GM19455 (cell line): Measurements from ENCODE around the gene DHRS7B.

ENCODE experiments used
- ATAC-seq: cut with Tn5 transposase; IDR thresholded peaks from one replicate; pipeline ENCODE4 v1.9.1; 2021; ENCODE audit not compliant: unreplicated experiment

The DHRS7B gene

GRCh38 chr17:21233581-21234347, 107.0 kb downstream of the DHRS7B start:
- no peak for ATAC-seq

- no peak for ATAC-seq
Observed at GRCh38 chr17:21235921-21236320, 109.2 kb downstream of the DHRS7B start.

- no peak for ATAC-seq
Observed at GRCh38 chr17:21239680-21240368, 113.1 kb downstream of the DHRS7B start.

DNA sequence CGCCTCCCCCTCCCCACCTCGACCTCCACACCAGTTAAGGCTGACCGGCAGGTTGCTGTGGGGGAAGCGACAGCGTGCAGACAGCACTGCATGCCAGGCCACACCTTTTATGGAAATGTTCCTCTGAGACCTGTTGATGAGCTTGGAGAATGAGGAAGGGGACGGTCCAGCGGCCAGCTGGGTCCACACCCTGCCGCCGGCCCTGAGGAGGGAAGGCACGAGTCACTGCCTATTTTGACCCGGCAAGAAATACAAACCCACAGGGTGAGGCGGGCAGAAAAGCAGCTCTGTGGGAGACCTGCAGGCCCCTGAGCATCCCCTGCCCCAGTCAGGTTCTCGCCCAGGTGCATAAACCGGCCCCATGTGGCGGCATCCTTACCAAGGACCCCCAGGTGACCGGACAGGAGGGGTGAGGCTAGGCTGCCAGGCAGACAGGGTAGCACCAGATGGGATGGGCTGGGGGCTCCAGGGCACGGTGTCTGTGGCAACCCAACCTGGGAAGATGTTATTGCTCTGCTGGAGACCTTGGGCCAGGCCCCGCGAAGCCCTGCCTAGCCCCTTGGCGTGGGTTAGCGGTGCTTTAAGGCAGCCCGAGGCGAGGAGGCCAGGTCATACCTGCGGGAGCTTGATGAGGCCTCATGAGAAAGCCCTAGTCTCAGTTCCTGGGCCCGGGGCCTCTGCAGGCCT, 113.7 kb downstream of the DHRS7B start:
- ATAC-seq: no peak
